ENCODE results near the gene TRPC4. TPM values are rescaled to one million over a fixed set of nuclear protein-coding genes. Genes with fewer than 3 reads are reported as not detected.

Gene TRPC4
- total and polyA plus RNA-seq, 8 donors, result 0.23 to 12.3 (median 3.9) TPM; not detected in 1

DNA sequence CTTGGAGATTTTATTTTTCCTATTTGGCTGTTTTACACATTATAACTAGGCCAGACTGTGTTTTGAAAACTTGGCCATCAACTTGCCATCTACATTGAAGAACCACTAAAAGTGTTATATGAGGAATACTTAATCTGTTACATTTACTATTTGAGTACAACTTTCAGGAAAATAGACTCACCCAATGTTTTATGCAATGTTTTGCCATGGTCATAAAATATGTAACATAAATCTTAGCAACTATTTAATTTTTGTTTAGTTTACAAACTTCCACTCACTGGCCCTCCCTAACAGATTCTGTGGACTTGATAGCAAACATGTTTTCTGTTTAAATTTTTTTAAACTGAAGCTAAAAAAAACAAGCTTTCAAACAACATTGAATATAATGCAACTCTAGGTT is 23.7 kb upstream of the TRPC4 start:
- DNase-seq, result no peak
- intact Hi-C loops (cut with DNase I; ENCODE audit: low total_unique reads), result no loop called here
- Histone ChIP-seq H3K4me3 (no peak overlapping the region), H3K27me3 (no peaks in the 10 kb centered on the region), H3K4me1 (no peaks in the 10 kb centered on the region), H3K36me3 (no peaks in the 10 kb centered on the region), H3K9me3 (no peaks in the 10 kb centered on the region), H3K27ac (no peak overlapping the region)
- TF ChIP-seq EP300 (IDR thresholded peaks at IDR 0.05), result no peak
- no peak for TF ChIP-seq POLR2AphosphoS5 (IDR thresholded peaks at IDR 0.05)
- TF ChIP-seq POLR2A (IDR thresholded peaks at IDR 0.05), result no peak
- no peak for TF ChIP-seq CTCF (IDR thresholded peaks at IDR 0.05)

GRCh38 chr13:37889820-37890219 is 20.2 kb upstream of the TRPC4 start:
- 63 to 71% (median 66%) methylated on average over 4 of the region's 4 CpGs for WGBS, 5 donors

DNA sequence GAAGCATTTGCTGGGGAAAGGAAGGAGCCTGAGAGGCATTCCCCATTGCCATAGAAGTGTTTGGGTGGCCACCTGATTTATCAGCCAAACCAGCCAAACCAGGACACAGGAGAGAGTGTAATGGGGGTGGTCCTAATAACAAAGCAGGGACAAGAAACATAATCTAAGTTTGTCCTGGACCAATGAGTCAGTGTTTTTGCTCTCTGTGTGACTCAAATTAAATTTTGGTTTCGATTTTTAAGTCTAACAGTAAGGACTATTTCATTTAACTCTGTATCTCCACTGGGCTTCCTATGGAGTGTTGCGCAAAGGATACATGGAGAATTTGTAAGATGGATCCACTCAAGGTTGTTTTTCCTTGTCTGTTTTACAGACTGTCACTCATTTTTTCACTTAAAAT is 19.5 kb upstream of the TRPC4 start:
- intact Hi-C loops (cut with DNase I; ENCODE audit: low total_unique reads), result no loop called here
- 66 to 77% (median 73%) methylated on average over 2 of the region's 2 CpGs for WGBS, 5 donors

More at GRCh38 chr13:37889820-37890219, 20.2 kb upstream of the TRPC4 start:
- H3K27ac ChIP-seq, result no peak overlapping the region
- no peaks in the 10 kb centered on the region for H3K4me1 ChIP-seq
- no peaks in the 10 kb centered on the region for H3K9me3 ChIP-seq
- no peaks in the 10 kb centered on the region for H3K27me3 ChIP-seq
- DNase-seq, result no peak
- intact Hi-C loops (cut with DNase I; ENCODE audit: low total_unique reads), result no loop called here
- TF ChIP-seq POLR2A (IDR thresholded peaks at IDR 0.05) (no peak), EP300 (IDR thresholded peaks at IDR 0.05) (no peak), CTCF (IDR thresholded peaks at IDR 0.05) (no peak), POLR2AphosphoS5 (IDR thresholded peaks at IDR 0.05) (no peak)
- H3K4me3 ChIP-seq, result no peak overlapping the region
- no peaks in the 10 kb centered on the region for H3K36me3 ChIP-seq

GRCh38 chr13:37886879-37887278 is 17.3 kb upstream of the TRPC4 start:
- H3K4me3 ChIP-seq, result no peak overlapping the region
- no peak overlapping the region for H3K27ac ChIP-seq
- no peak for DNase-seq
- no peaks in the 10 kb centered on the region for H3K27me3 ChIP-seq
- H3K36me3 ChIP-seq, result no peaks in the 10 kb centered on the region
- no peaks in the 10 kb centered on the region for H3K9me3 ChIP-seq
- H3K4me1 ChIP-seq, result no peaks in the 10 kb centered on the region
- 55 to 76% (median 72%) methylated on average over 4 of the region's 4 CpGs for WGBS, 5 donors
- intact Hi-C loops (cut with DNase I; ENCODE audit: low total_unique reads), result no loop called here
- TF ChIP-seq POLR2A (IDR thresholded peaks at IDR 0.05) (no peak), EP300 (IDR thresholded peaks at IDR 0.05) (no peak), CTCF (IDR thresholded peaks at IDR 0.05) (no peak), POLR2AphosphoS5 (IDR thresholded peaks at IDR 0.05) (no peak)

More for the DNA sequence above, 19.5 kb upstream of the TRPC4 start:
- Histone ChIP-seq H3K27ac (no peak overlapping the region), H3K27me3 (no peaks in the 10 kb centered on the region), H3K4me1 (no peaks in the 10 kb centered on the region), H3K4me3 (no peak overlapping the region), H3K9me3 (no peaks in the 10 kb centered on the region), H3K36me3 (no peaks in the 10 kb centered on the region)
- no peak for DNase-seq
- TF ChIP-seq POLR2AphosphoS5 (IDR thresholded peaks at IDR 0.05), result no peak
- TF ChIP-seq CTCF (IDR thresholded peaks at IDR 0.05), result no peak
- TF ChIP-seq POLR2A (IDR thresholded peaks at IDR 0.05), result no peak
- no peak for TF ChIP-seq EP300 (IDR thresholded peaks at IDR 0.05)
